ENCODE measurements around the gene EDN2.

EDN2 gene

DNA sequence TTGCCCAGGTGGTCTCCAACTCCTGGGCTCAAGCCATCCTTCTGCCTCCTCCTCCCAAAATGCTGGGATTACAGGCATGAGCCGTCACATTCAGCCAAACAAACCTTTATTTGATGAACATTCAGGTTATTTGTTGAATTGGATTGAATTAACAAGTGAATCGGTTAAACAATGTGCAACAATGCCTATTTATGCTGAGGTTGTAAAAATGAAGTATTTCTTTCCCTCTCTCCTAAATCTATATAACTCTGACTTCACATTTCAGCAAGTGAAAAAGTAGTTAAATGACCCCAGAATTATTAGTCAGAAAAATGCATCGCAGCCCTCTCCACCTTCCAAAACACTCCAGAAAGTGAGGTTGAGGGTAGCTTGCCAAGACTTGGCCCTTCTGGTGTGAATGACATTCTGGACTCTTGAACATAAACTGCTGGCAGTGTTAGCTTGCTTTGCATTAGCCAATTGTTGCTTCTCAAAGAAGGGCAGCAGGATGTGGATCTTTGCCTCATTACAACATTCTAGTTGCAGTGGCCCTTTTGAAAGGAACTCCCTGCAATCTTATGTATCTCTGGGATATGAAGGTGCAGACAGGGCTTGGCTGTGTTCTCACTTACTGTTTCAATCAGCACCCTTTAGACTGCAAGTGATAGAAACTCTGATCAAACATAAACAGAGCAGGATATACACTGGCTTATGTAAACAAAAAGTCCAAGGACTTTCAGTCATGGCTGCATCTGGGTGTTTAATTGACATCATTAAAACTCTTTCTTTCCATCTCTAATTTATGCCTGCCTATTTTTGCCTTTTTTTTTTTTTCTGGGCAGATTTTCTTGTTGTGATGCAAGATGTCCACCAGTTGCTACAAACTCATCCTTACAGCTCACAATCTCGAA, 22.4 kb downstream of the EDN2 start:
- no peak for DNase-seq

DNA sequence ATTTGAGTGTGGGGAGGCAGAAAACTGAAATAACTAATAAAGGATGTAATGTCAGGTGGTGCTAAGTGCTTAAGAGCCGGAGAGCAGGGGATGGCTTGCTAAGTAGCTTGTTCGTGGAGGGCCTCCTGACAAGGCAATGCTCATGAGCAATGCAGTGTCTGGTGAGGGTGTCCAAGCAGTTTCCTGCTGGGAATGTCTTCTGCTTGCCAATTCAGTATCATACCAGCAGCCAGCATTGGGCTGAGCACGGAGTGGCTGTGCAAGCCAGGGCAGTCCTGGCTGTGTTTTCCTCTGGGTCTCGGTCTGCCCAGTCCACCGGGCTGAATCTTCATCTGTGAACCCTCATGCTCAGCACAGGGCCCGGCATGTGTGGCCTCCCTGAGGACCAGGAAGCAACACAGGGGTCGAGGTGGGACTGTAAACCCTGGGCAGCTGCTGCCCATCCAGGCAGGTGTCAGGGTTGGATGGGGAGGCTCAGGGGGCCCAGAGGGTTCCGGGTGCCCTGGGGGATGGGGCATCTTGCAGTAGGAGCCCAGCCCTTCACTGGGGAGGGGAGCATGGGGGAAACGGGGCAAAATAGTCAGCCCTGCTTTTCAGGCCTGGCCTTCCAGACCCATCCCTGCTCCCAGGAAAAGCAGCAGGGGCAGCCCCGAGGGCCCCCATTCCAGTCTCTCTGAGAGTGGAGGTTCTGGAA, 27.5 kb downstream of the EDN2 start:
- DNase-seq, result no peak

DNA sequence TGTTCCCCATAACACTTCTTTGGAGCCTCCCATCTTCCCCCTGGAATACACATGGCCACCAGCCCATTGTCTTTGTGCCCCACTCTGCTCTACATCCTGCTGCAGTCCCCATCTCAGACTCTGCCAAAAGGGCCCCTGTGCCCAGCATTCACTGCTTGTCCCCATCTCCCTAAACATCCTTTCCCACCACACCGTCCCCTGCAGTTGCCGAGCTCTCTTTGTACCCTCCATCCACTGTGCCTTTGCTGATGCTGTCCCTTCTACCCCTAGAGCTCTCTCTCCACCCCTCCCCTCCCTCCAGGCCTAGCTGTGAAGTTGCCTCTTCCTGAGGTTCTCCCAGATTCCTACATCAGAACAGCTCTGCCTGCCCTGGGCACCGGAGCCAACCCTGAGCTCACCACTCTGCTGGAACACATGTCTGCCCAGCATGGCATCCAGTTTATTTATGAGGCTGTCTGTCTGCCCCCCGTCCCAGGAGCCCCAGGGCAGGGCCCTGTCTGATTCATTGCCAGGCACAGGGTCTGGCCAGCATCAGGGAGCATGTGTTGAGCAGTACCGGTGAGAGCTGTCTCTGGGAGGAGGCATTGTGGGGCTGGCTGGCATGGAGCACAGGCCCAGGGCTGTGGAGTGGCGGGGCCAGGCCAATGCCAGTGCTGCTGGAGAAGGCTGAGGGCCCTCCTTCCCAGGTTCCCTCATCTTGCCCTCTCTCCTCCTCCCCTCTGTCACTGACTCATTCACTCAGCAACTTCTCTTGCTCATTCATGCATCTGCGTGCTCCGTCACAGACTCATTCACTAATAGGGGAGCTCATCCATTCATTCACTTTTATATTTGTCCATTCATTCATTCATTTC, 28.8 kb downstream of the EDN2 start:
- no peak for DNase-seq

DNA sequence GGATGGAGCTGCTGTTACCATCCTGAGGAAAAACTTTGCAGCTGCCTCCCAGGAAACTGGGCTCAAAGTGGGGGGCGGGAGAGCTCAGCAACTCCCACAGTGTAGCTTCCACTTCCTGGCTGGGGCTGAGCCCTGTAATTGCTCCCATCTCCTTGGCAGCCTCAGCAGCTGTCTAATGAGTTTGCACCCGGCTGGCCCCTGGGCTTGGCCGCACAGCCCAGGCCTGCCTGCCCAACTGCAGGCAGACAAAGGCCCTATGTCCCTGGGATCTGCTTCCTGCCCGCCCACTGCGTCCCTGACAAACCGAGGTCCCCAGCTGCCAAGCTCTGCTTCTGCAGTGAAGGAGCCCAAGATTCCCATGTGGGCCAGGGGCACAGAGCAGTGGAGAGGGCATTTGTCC, 30.1 kb downstream of the EDN2 start:
- no peak for DNase-seq

DNA sequence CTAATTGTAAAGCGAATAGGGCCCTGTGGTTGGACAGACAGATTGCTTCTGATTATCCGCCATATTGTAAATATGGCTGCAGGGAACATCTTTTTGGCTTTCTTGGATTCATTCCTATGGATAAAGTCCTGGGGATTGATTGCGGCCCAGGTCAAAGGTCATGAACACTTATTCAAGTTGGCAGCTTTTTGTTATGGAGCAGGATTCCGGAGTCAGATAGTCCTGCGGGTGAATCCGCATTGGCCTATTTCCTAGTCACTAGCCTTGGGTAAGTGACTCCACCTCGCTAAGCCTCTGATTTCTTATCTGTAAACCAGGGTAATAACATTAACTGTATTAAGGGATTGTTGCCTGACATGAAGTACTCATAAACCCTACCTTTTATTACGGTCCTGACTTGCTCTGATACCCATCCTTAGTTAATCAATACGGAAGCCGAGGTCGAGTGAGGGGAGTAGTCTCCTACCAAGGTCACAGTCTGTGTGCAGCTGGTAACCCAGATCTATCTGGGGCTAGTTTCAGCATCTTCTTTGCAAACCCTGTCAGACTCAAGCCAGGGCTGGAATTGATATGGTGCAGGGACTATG, 31.7 kb downstream of the EDN2 start:
- no peak for DNase-seq

DNA sequence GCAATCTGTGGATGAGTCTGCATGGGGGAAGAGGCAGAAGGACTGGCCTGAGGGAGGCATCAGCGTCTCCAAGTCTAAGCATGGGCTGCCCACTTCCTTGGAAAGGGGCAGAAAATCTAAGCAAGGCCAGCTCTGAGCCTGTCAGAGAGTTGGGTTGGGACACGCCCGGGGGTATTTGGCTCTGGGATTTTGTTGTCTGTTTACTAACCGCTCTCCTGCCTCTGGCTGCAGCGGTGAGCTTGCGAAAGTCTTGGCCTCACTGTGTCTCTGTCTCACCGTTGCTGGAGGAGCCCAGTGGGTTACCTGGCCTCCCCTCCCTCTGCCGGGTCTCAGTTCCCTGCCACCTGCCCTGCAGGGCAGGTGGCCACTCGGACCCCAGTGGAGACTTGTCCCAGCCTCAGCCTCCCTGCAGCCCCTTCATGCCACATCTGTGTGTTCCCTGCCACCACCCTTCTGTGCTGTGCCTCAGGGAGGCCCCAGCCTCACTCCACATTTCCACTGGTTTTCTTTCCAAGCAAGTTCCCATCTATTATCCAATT, 33.7 kb downstream of the EDN2 start:
- no peak for DNase-seq

DNA sequence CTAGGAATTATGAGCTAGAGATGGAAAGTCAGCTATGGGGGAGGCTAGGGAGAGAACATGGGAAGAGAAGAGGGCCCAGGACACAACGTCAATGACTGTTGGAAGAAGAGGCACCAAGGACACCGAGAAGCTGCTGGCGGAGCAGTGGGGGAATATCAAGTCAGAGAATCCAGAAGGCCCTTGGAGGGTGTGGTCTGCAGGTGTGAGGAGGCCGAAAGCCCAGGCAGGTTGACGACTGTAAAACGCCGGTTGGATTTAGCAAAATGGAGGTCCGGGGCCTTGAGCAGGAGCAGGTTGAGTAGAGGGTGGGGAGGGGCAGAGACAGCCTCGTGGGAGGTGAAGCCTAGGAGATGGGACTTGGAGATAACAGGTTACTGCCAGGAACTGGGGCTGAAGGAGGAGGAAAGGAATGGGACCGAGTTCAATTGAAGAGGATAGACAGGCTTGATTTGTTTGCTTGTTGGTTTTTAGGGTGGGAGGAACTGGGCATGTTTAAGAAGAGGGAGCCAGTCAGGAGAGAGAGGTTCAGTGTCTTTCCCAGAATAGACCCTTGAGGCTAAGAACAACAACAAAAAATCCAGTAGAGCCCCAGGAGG, 35.1 kb downstream of the EDN2 start:
- DNase-seq, result no peak

DNA sequence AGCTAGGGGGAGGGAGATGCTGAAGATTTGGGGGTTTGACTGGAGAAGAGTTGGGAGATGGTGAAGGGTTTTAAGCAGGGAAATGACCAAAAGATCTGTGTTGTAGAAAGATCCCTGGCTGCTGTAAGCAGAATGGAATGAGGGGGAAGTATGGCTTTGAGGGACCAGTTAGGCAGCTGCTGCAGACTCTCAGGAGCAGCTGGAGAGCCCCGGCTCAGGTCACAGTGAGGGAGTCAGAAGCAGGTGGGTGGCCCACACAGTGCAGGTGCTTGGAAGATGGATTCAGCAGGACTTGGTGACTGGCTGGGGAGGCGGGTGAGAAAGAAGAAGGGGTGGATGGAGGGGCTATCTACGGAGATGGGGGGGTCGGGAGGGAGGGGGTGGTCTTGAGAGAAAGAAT, 35.7 kb downstream of the EDN2 start:
- DNase-seq, result no peak

DNA sequence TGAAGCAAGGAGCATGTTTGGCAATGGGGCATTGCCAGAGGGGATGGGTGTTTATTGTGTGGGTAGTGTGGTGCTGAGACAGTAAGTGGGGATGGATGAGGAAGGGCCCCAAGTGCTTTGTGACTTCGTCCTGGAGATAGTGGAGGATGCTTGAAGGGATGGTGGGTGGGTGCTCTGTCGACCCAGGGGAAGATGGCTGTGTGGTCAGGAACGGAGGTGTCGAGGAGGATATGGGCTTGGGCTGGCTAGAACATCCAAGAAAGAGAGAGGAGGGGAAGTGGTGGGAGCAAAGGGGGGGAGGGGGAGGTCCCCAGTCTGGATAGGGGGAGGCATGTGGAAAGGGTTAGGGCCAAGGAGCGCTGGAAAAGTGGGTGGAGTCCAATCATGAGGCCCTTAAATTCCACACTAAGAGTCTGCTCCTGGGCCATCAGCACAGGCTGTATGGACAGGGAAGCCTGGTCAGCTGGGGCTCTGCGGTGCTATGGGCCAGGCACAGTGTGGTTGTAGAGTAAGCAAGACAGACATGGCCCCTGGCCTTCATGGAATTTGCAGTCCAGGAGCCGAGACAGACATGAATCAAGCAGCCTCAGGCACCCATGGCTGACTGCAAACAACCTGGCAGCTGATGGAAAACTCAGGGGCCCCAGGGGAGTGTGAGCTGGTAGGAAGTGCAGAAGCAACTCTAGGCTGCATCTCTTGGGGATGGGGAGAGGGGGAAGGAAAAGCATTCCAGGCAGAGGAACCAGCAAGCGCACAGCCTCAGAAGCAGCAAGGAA, 36.3 kb downstream of the EDN2 start:
- no peak for DNase-seq

DNA sequence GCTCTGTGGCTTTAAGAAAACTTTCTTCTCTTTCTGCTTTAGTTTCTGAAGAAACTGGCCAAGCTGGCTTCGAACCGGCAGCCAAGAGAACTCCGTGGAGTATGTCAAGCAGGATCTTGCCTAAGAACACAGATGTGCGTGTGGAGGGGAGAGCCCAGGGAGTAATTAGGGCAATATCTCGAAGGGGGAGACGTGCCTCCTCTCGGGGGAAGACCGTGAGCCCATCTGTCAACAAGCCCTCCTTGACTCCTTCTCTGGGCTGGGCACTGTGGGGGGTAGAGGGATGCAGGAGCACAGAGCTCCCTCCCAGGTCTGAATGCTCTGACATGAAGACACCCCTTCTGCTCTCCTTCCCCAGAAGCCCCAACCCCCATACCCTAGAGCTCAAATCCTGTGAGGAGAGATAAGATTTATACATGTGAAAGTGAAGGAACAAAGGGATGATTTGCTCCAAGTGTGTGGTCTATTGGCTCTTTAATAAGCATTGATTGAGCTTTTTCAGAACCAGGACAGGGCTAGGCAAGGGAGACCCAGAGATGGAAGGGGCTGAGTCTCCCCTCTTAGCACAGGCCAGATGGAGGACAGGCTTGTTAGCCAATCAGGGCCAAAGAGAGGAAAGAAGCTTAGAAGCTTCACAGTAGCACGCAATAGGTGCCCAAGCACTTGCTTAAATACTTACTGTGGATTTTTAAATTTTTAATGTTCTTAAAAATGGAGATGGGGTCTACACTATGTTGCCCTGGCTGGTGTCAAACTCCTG, 37.5 kb downstream of the EDN2 start:
- no peak for DNase-seq

DNA sequence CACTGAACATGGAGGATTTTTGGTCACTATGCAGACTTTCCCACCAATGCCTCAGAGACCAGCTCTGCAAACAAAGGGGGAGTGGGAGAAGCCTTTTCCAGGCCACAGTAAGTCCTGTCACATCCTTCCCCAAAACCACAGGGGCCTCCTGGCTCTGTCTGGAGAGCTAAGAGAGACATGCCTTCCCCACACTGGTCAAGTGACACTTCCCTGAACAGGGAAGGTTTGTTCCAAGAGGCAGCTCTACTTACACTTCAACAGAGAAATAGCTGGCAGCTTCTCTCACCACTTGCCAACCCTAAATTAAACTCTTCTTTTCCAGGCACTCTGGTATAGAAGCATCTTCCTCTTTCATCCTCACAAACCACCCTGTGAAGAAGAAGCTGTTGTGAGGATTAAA, 39.7 kb downstream of the EDN2 start:
- no peak for DNase-seq

DNA sequence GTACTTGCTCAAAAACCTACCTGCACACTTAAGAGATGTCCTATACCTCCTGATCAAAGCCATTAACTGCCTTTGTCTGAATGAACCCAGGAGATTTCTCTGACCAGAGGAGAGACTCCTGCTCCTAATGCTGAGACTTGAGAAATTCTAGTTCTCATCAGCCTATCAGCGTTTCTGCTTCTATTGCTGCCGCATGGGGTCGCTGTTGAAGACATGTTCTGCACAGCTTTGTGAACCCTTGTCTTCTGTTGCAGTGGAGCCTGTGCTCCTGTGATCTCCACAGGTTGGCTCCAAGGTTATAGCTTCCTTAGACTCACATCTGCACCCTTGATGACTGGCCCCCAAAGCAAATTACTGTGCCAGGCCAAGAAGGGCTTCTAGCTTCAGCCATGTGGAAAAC, 40.2 kb downstream of the EDN2 start:
- DNase-seq, result no peak

DNA sequence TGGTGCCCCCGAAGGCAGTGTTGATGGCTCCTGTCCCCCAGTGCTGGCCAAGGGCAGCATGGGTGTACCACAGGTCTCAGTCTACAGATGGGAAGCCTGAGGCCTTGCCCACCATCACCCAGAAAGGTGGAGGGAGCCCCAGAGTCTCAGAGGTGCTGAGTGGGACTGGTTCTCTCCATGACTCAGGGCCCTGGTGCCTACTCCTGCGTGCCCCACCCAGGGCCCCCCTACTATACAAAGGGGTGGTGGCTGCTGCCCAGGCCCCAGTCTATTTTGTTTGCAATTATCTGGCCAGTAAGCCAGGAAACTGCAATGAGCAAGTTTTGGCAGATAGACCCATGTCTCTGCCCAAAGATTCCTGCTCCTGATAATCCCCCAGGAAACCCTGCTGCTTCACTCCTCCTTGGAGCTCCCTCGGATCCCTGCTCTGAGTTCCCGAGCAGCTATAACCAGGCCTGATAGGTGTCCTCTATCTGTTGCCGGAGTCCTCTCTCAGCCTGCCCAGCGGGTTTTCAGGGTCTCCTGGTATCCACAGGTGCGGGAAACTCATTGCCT, 41.7 kb downstream of the EDN2 start:
- no peak for DNase-seq

DNA sequence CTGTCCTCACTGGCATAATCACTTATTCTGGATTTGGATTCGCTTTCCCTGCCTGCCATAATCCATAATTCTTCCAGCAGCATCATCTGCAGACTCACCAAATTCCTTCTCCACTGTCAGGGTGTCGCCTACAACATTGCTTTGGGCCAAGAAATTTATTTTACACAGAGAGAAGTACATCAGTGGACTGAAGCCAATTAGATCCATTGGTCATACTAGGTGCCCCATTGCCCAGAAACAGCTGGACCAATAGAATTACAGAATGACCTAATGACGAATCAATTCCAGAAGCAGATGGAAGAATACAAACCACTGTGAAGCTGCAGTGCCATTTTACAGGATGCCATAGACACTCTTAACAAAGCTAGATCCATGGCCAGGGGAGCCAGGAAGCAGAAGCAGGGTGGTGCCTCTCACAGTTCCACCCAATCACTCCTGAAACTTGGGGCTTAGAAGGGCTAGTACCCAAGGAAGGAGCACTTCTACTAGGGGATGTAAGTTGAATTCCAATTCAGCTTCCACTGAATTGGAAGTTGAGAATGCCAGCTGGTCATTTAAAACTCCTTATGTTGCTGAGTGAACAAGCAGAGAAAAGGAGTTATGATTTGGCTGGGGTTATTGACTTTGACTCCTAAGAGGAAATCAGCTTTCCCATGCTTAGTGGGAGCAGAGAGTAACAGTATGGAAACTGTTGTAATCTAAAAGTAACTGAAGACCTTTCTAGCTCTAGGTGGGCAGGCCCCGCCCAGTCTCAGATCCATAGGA, 44.0 kb downstream of the EDN2 start:
- no peak for DNase-seq

DNA sequence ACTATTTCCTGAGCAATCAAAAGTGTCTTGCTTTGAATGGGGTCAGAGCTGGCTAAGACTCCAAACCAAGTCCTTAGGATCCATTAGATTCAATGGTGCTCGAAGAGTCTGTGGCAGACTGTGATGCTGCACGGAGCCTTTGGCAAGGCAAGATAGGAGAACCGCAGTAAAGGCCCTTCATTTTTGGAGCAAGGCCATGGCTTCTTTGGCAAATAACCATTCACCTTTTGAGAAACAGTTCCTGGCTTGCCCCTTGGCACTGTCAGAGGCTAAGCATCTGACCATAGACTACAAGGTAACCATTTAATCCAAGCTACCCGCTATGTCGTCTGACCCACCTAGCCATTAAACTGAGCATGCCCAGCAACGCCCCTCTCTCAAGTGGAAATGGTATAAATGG, 45.2 kb downstream of the EDN2 start:
- DNase-seq, result no peak

DNA sequence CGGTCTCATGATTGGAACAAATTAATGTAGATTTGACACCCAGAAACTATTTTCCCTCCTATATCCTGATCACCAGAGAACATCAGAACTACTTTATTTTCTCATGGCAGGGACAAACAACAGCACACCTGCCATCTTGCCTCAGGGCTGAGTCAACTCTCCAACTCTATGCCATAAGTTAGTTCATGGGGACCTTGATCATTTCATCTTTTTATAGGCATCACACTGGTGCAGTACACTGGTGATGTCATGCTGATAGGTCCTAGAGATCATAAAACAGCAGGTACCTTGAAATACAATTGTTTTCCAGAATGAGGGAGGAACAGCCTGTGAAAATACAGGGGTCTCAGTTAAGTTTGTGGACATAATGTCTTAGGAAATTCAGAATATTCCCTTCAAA, 45.8 kb downstream of the EDN2 start:
- DNase-seq, result no peak

DNA sequence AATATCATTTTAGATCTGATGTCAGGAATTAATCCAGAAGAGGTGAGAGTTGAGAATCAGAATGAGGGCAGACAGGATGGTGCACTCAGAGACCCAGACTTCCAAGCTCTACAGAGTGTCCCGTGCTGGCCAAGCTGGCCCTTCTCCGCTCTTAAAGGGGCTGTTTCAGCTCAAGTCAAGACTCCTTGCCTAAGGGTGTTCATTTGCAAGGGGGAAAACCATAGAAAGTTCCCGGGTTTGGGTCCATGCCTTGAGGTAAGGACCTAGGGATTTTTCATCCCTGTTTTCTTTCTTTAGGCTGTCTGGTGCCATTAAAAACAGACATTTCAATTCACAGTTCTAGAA, 47.5 kb downstream of the EDN2 start:
- no peak for DNase-seq

DNA sequence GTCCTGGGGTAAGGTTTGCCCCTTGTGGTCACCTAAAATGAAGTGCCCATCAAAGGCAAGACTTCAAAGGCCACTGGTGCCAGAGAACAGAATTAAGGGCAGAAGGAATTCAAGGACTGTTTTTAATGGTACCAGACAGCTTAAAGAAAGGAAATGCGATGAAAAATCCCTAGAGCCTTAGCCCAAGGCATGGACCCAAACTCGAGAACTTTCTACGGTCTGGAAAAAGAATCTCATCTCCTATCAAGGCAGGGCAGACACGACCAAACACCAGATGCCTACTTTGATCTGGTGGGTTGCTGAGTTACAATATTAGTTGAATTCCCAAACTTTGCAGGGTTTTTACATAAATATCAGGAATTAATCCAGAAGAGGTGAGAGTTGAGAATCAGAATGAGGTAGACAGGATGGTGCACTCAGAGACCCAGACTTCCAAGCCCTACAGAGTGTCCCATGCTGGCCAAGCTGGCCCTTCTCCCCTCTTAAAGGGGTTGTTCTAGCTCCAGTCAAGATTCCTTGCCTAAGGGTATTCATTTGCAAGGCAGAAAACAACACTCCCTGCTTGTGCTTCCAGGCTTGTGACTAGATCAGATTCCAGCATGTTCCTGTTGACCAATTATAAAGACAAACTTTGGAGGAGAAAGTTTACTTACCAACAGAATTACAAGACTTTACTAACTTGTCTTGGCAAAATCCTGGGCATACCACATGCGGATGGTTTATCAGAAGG, 48.0 kb downstream of the EDN2 start:
- DNase-seq, result no peak

DNA sequence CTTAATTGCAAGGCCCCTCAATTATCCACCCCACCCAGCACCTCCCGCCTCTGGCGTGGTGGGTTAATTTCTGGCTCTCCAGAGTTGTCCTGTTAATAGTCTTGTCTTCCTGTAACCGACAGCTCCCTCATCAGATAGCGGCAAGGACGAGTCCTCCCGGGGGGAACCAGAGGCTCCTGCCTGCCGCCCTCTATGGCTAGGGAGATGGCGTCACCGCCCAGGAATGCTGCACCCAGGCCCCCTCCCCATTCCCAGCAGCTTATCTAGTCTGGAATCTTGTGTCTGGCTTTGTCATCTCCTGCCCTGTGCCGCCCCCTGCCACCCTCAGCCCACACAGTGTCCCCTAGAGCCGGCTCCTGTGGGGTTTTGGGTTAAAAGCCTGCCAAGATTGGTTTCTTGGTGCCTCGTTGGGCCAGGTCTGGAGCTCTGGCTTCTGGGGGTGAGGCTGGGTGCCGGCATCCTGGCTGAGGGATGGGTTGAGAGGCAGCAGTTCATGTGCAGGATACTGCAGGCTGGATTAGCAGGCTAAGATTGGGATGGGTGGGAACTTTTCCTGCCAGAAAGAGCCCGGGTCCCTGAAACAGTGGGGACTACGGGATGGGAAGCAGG, 48.8 kb downstream of the EDN2 start:
- DNase-seq, result no peak

Data from NCI-H1092 treated with DMSO at 0.1 percent for 48 hours (cell line).